Stimulated activated CD4-positive, alpha-beta T cell treated with anti-CD3 and anti-CD28 coated beads, Interleukin-4, amount 100 ng/mL, for 48 hours (primary cell): Measurements from ENCODE around the gene DCDC2.
"Not testable (repeated sequence)": the region's sequence is repeated elsewhere in the genome, so short reads cannot be mapped to it uniquely, and the experiment has no call there.

Experiments
- DNase-seq, 2 donors: peaks; one replicate each; pipeline ENCODE4 v3.0.0-alpha.2; 2020; ENCODE audit warnings: low read depth in 2 of 2

DCDC2 gene

GRCh38 chr6:24327756-24328155 is 30.1 kb downstream of the DCDC2 start:
- DNase-seq = no peak

- DNase-seq = no peak
Measured at GRCh38 chr6:24325978-24326377, 31.9 kb downstream of the DCDC2 start.

GRCh38 chr6:24324617-24325016 is 33.2 kb downstream of the DCDC2 start:
- no peak for DNase-seq

GRCh38 chr6:24323632-24324337 is 34.1 kb downstream of the DCDC2 start:
- DNase-seq = no peak

GRCh38 chr6:24322924-24323323 is 34.9 kb downstream of the DCDC2 start:
- no peak for DNase-seq

- not testable (repeated sequence) for DNase-seq
Measured at GRCh38 chr6:24322446-24322845, 35.4 kb downstream of the DCDC2 start.

- DNase-seq = no peak
Measured at GRCh38 chr6:24321538-24322162, 36.2 kb downstream of the DCDC2 start.

- DNase-seq = no peak
Measured at GRCh38 chr6:24313251-24314141, 44.4 kb downstream of the DCDC2 start.

- DNase-seq = not testable (repeated sequence)
Measured at GRCh38 chr6:24311775-24312174, 46.1 kb downstream of the DCDC2 start.

- DNase-seq = no peak
Measured at GRCh38 chr6:24307881-24308280, 50.0 kb downstream of the DCDC2 start.

- no peak for DNase-seq
Measured at GRCh38 chr6:24306936-24307335, 50.9 kb downstream of the DCDC2 start.

GRCh38 chr6:24306038-24306437 is 51.8 kb downstream of the DCDC2 start:
- no peak for DNase-seq

- DNase-seq = no peak
Measured at GRCh38 chr6:24296944-24297343, 60.9 kb downstream of the DCDC2 start.

GRCh38 chr6:24293852-24294251 is 64.0 kb downstream of the DCDC2 start:
- not testable (repeated sequence) for DNase-seq

GRCh38 chr6:24287239-24287638 is 70.6 kb downstream of the DCDC2 start:
- no peak for DNase-seq

GRCh38 chr6:24284006-24284405 is 73.9 kb downstream of the DCDC2 start:
- no peak for DNase-seq

GRCh38 chr6:24283043-24283985 is 74.5 kb downstream of the DCDC2 start:
- peak; percentile 7 to 14 for DNase-seq

- DNase-seq = no peak
Measured at GRCh38 chr6:24274441-24275083, 83.3 kb downstream of the DCDC2 start.

GRCh38 chr6:24273096-24273870 is 84.6 kb downstream of the DCDC2 start:
- no peak for DNase-seq

- DNase-seq = no peak
Measured at GRCh38 chr6:24272553-24272952, 85.3 kb downstream of the DCDC2 start.
